Keratinocyte (primary cell): Measurements from ENCODE around the gene DRG1. TPM values are rescaled to one million over a fixed set of nuclear protein-coding genes. Genes with fewer than 3 reads are reported as not detected.
"Not testable (repeated sequence)": the region's sequence is repeated elsewhere in the genome, so short reads cannot be mapped to it uniquely, and the experiment has no call there.

Source experiments
- DNase-seq: peaks from one replicate; pipeline ENCODE4 v3.0.0-alpha.2; 2011; ENCODE audit warnings: low read depth, missing footprints, low spot score
- FAIRE-seq: peaks from 2 replicates; lab custom pipeline; 2011; peaks lifted over from hg19 to GRCh38; lab: Jason Lieb, UNC
- H2AFZ ChIP-seq: 2 replicates; pipeline ENCODE4 v1.6.0; 2012; ENCODE audit warnings: low read length, control low read depth, inconsistent platforms; ENCODE audit not compliant: control insufficient read depth
- H3K27ac ChIP-seq: 2 replicates; pipeline ENCODE4 v1.5.1; 2011; ENCODE audit warnings: low read length; ENCODE audit not compliant: control insufficient read depth, insufficient read depth
- H3K27me3 ChIP-seq: 3 replicates; pipeline ENCODE4 v1.6.0; 2011; ENCODE audit warnings: low read length; ENCODE audit not compliant: control insufficient read depth, insufficient read depth; ENCODE audit errors: extremely low read depth
- H3K36me3 ChIP-seq, 2 experiments: 2 replicates in 1 of 2; 3 replicates in 1 of 2; pipeline ENCODE4 v1.5.1; 2011; ENCODE audit warnings: low read length in 2 of 2, mild to moderate bottlenecking in 1 of 2; ENCODE audit not compliant: control insufficient read depth in 2 of 2, insufficient read depth in 2 of 2; ENCODE audit errors: extremely low read depth in 1 of 2
- H3K4me1 ChIP-seq: 3 replicates; pipeline ENCODE4 v1.5.1; 2011; ENCODE audit warnings: low read length; ENCODE audit not compliant: control insufficient read depth, insufficient read depth; ENCODE audit errors: extremely low read depth
- H3K4me2 ChIP-seq: 3 replicates; pipeline ENCODE4 v1.6.0; 2011; ENCODE audit warnings: low read depth, low read length; ENCODE audit not compliant: control insufficient read depth, insufficient read depth; ENCODE audit errors: extremely low read depth
- H3K4me3 ChIP-seq, 3 experiments: fragments of 200-600 bp in 1 of 3; sonication (generic) in 1 of 3; 2 replicates in 2 of 3; 3 replicates in 1 of 3; pipeline ENCODE4 v1.5.1; 2011 to 2016; ENCODE audit warnings: low read length in 3 of 3, mild to moderate bottlenecking in 3 of 3, control low read depth in 2 of 3, inconsistent platforms in 1 of 3, low read depth in 1 of 3, mixed read lengths in 1 of 3, mixed run types in 1 of 3, moderate library complexity in 1 of 3; ENCODE audit not compliant: control insufficient read depth in 2 of 3, insufficient read depth in 2 of 3; ENCODE audit errors: extremely low read depth in 1 of 3
- H3K79me2 ChIP-seq: 2 replicates; pipeline ENCODE4 v1.6.0; 2012; ENCODE audit warnings: low read length; ENCODE audit not compliant: control insufficient read depth, insufficient read depth
- H3K9ac ChIP-seq: 3 replicates; pipeline ENCODE4 v1.6.0; 2011; ENCODE audit warnings: low read length; ENCODE audit not compliant: control insufficient read depth, insufficient read depth; ENCODE audit errors: extremely low read depth
- H3K9me1 ChIP-seq: 3 replicates; pipeline ENCODE4 v1.6.0; 2011; ENCODE audit warnings: low read length; ENCODE audit not compliant: control insufficient read depth, insufficient read depth; ENCODE audit errors: extremely low read depth
- H3K9me3 ChIP-seq: 2 replicates; pipeline ENCODE4 v1.5.1; 2012; ENCODE audit warnings: low read depth, low read length; ENCODE audit not compliant: control insufficient read depth
- H4K20me1 ChIP-seq: 3 replicates; pipeline ENCODE4 v1.6.0; 2011; ENCODE audit warnings: low read length; ENCODE audit not compliant: control insufficient read depth, insufficient read depth; ENCODE audit errors: extremely low read depth
- CTCF ChIP-seq, 3 experiments: IDR thresholded peaks in 1 of 3; conservative IDR thresholded peaks in 1 of 3; optimal IDR thresholded peaks in 1 of 3; 2 replicates in 2 of 3; 3 replicates in 1 of 3; pipeline versions ENCODE3 to v1.5.1; 2011; ENCODE audit warnings: low read length in 3 of 3, mild to moderate bottlenecking in 3 of 3, moderate library complexity in 2 of 3, control low read depth in 1 of 3, inconsistent platforms in 1 of 3; ENCODE audit not compliant: insufficient read depth in 2 of 3; ENCODE audit errors: extremely low read depth in 1 of 3
- EZH2 ChIP-seq: IDR thresholded peaks from one replicate; pipeline ENCODE4 v1.6.1; 2012; ENCODE audit warnings: inconsistent platforms, mild to moderate bottlenecking, low read length, moderate library complexity
- dilution Hi-C: fragments of 300-500 bp; cut with MboI; formaldehyde crosslinking; loops from one replicate; pipeline ENCODE4 v1.7.0; 2020; ENCODE audit warnings: low sequenced_read_pairs; ENCODE audit not compliant: extremely low pct_ligation_motif_present
- polyA plus RNA-seq, 5 experiments: library from polyadenylated mRNA; depleted of rRNA in 3 of 5; stranded (reverse) in 3 of 5; stranded (forward) in 1 of 5; unstranded in 1 of 5; fragments of >200 nt; gene quantifications; 1 replicate in 1 of 5; 2 replicates in 3 of 5; 3 replicates in 1 of 5; pipeline versions ENCODE4 v1.2.1 to v1.2.3, GENCODE V29; 2011 to 2012; ENCODE audit warnings: missing spikeins in 2 of 5, low read depth in 1 of 5, low replicate concordance in 1 of 5
- small RNA-seq, 3 experiments: library from RNA; depleted of rRNA; stranded (forward); fragments of <200 nt; gene quantifications; one replicate each; pipeline ENCODE3, GENCODE V24; 2012; ENCODE audit warnings: low read depth in 3 of 3, low replicate concordance in 1 of 3; ENCODE audit not compliant: insufficient read length in 3 of 3

DRG1 gene
- polyA plus RNA-seq, 1 donor (not counting 4 experiments of a cell fraction or from before 2014, with no cell fraction given), result 87.4 TPM

GRCh38 chr22:31481129-31481528 lies 81.7 kb downstream of the DRG1 start:
- Histone ChIP-seq H3K4me3 (no peak overlapping the region), H3K9ac (no peak overlapping the region), H3K27ac (no peak overlapping the region), H3K36me3 (peaks cover 15 to 18% of the 10 kb centered on the region in 2 experiments), H3K4me1 (no peaks in the 10 kb centered on the region), H3K9me1 (no peaks in the 10 kb centered on the region), H3K27me3 (no peaks in the 10 kb centered on the region), H4K20me1 (no peaks in the 10 kb centered on the region), H3K9me3 (no peaks in the 10 kb centered on the region), H3K4me2 (no peak overlapping the region), H2AFZ (no peak overlapping the region), H3K79me2 (peaks cover 55% of the 10 kb centered on the region)
- TF ChIP-seq CTCF (optimal IDR thresholded peaks at IDR 0.05 in 1 of 3, IDR thresholded peaks at IDR 0.05 in 1 of 3, conservative IDR thresholded peaks at IDR 0.05 in 1 of 3; ENCODE audit: extremely low read depth in 1 of 3, insufficient read depth in 2 of 3, low read length in 3 of 3), result no peak
- no peak for TF ChIP-seq EZH2
- no peak for DNase-seq
- no peak for FAIRE-seq
- dilution Hi-C loops, result no loop called here

- H3K9ac ChIP-seq, H3K4me2 ChIP-seq, H4K20me1 ChIP-seq, H2AFZ ChIP-seq, H3K27ac ChIP-seq, dilution Hi-C loops, FAIRE-seq, H3K4me1 ChIP-seq, DNase-seq, H3K4me3 ChIP-seq, H3K9me3 ChIP-seq, H3K27me3 ChIP-seq, H3K9me1 ChIP-seq: not testable (repeated sequence)
- peaks cover 18 to 19% of the 10 kb centered on the region in 2 experiments for H3K36me3 ChIP-seq
- H3K79me2 ChIP-seq, result peaks cover 58% of the 10 kb centered on the region
Observed at GRCh38 chr22:31482470-31482869, 83.1 kb downstream of the DRG1 start.

Small RNAs within 50 kb of the gene (small RNA-seq; reads per million reads assigned to genes)
- gene RNU6-28P (0 reads per million in 3 experiments), gene RNU6-338P (0 reads per million in 3 experiments)

Other genes with a start within 250 kb of the DRG1 start
- 35.1 to 44.3 TPM (median 35.4 TPM) in 3 replicates for gene RNF185, start 239.4 kb upstream of the DRG1 start, polyA plus RNA-seq
- 28.8 to 56.3 TPM (median 42.6 TPM) in 3 replicates for gene LIMK2, start 187.3 kb upstream of the DRG1 start, polyA plus RNA-seq
- 13.3 to 25.6 TPM (median 13.9 TPM) in 3 replicates for gene PIK3IP1, start 107.1 kb upstream of the DRG1 start, polyA plus RNA-seq
- gene PATZ1, start 53.3 kb upstream of the DRG1 start, polyA plus RNA-seq, result 2.5 to 5.0 TPM (median 3.4 TPM) in 3 replicates
- 9.9 to 16.4 TPM (median 14.4 TPM) in 3 replicates for gene EIF4ENIF1, start 90.2 kb downstream of the DRG1 start, polyA plus RNA-seq
- 6.6 to 12.0 TPM (median 10.7 TPM) in 3 replicates for gene SFI1, start 96.9 kb downstream of the DRG1 start, polyA plus RNA-seq